DMS114 treated with DMSO at 0.1 percent for 48 hours (cell line): ENCODE results near the gene CHAD.

ENCODE experiments used
- DNase-seq: peaks from one replicate; lab custom pipeline; 2025; ENCODE audit not compliant: unreplicated experiment; lab: John Stamatoyannopoulos, UW

CHAD gene

GRCh38 chr17:50460831-50461526 is 7.7 kb downstream of the CHAD start:
- no peak for DNase-seq

GRCh38 chr17:50459756-50460155 is 8.9 kb downstream of the CHAD start:
- no peak for DNase-seq

- no peak for DNase-seq
Measured at GRCh38 chr17:50458701-50459676, 9.7 kb downstream of the CHAD start.

GRCh38 chr17:50458270-50458669 is 10.4 kb downstream of the CHAD start:
- DNase-seq: no peak

GRCh38 chr17:50457621-50458020 is 11.1 kb downstream of the CHAD start:
- no peak for DNase-seq

- no peak for DNase-seq
Measured at GRCh38 chr17:50453901-50454300, 14.8 kb downstream of the CHAD start.

- DNase-seq: no peak
Measured at GRCh38 chr17:50452630-50453300, 15.9 kb downstream of the CHAD start.

GRCh38 chr17:50451943-50452629 is 16.6 kb downstream of the CHAD start:
- DNase-seq: no peak

- DNase-seq: no peak
Measured at GRCh38 chr17:50448643-50449042, 20.0 kb downstream of the CHAD start.

GRCh38 chr17:50447870-50448595 is 20.6 kb downstream of the CHAD start:
- DNase-seq: no peak

GRCh38 chr17:50445730-50446325 is 22.9 kb downstream of the CHAD start:
- no peak for DNase-seq

GRCh38 chr17:50444841-50445715 is 23.6 kb downstream of the CHAD start:
- no peak for DNase-seq

GRCh38 chr17:50443505-50443974 is 25.1 kb downstream of the CHAD start:
- no peak for DNase-seq

GRCh38 chr17:50440838-50441829 is 27.5 kb downstream of the CHAD start:
- no peak for DNase-seq

- no peak for DNase-seq
Measured at GRCh38 chr17:50440172-50440837, 28.4 kb downstream of the CHAD start.

- DNase-seq: no peak
Measured at GRCh38 chr17:50439008-50439407, 29.7 kb downstream of the CHAD start.

- DNase-seq: no peak
Measured at GRCh38 chr17:50437409-50437808, 31.3 kb downstream of the CHAD start.
